Skin epidermis (tissue), 12 donors: ENCODE data around the gene CCDC63.

Source experiments
- H3K27ac ChIP-seq, 21 experiments: fragments of 200-600 bp; sonication (generic) in 11 of 21; one replicate each; pipeline ENCODE4 v1.5.0; 2020; ENCODE audit warnings: mild to moderate bottlenecking in 3 of 21, inconsistent platforms in 2 of 21, moderate library complexity in 2 of 21
- H3K4me3 ChIP-seq, 7 experiments: fragments of 200-600 bp; sonication (generic) in 2 of 7; one replicate each; pipeline ENCODE4 v1.5.0; 2020; ENCODE audit warnings: inconsistent platforms in 2 of 7, mild to moderate bottlenecking in 2 of 7, moderate library complexity in 1 of 7

The CCDC63 gene

DNA sequence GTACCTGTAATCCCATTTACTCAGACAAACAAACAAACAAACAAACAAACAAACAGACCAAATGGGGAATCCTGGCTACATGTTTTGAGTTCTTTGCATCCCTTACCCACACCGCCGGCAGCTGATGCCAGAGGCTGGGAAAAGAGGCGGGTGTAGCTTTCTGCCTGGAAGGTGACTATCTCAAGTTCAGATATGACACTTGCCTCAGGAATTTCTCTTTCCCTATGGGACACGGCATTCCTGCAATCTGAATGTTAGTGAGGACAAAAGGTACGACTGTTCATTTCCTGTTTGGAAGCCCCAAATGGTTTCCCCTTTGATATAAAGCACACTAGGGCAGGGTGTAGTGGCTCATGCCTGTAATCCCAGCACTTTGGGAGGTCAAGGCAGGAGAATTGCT is 70.7 kb downstream of the CCDC63 start:
- Histone ChIP-seq H3K27ac (no peak overlapping the region), H3K4me3 (no peak overlapping the region)

DNA sequence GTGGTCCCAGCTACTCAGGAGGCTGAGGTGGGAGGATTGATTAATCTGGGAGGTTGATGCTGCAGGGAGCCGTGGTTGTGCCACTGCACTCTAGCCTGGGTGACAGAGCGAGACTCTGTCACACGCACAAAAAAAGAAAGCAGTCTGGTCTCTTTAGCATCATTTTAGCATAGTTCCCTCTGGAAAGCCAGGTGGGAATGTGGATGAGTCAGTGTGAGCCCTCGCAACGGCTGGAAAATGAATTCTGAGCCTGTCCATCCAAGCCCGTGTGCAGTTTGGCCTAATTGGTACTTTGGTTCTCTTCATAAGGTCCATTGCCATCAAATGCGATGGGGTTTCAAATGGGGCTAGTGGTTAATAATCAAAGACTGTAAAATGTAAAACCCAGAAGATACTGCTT is 71.2 kb downstream of the CCDC63 start:
- no peak overlapping the region for H3K4me3 ChIP-seq
- H3K27ac ChIP-seq = no peak overlapping the region

DNA sequence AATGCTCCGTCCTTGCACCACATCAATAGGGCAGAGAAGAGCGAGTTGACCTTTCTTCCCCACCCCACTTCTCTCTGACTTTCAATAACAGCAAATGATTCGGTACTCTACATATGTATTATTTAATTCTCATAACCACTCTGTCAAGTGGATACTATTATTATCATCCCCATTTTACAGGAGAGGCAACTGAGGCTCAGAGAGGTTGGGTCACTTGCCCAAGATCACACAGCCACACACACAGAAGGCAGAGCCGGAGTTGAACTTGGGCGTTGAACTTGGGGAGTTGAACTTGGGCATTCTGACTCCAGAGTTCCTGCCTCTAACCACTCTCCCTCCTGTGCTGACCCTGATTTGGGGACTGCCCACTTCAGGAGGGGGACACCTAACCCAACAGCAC is 72.9 kb downstream of the CCDC63 start:
- Histone ChIP-seq H3K27ac (no peak overlapping the region), H3K4me3 (no peak overlapping the region)

DNA sequence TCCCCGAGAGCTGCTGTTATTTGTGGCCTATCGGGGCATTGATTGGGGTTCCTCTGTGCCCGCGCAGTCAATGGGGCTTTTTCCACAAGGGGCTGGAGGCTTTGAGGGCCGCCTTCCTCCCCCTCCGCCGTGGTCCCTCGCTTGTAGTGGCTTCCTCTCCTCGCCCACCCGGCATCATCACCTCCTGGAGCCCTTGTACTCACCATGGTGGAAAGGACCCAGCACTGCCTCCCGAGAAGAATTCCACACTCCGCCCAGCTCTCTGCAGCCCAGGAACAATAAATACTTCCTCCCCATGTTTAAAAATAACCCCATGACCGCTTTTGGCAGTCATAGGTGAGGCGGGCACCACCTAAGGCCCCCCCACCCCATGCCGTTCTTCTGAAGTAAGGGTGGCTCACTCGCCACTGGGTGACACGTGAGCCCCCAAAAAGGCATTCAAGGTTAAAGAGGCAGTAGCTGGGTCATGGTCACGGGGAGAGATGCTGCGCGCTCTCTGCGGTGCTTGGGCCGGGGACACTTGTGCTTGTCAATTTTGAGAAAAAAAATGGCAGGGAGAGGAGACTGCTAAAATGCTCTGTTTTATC is 73.6 kb downstream of the CCDC63 start, which contains the start of gene MYL2:
Gene MYL2 (minus strand): TSS at position 256 of the 587 bp plus-strand sequence. CDS start 50 bp downstream, at position 206.
- no peak within 1 kb of the TSS for H3K4me3 ChIP-seq
- no peak within 1 kb of the TSS for H3K27ac ChIP-seq

DNA sequence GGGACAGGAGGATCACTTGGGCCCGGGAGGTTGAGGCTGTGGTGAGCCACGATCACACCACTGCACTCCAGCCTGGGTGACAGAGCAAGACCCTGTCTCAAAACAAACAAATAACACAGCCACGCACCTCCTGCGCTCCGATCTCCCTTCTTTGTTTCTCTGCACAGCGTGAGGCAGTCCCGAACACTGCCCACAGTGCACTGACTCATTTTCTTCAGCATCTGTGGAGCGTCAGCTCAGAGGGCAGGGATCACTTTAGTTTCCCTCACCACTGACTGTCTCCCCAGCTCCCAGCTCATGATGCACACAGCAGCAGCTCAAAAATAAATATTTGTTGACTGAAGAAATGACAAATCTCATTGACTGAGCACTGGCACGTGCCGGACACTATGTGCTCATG is 74.5 kb downstream of the CCDC63 start:
- Histone ChIP-seq H3K27ac (no peak overlapping the region), H3K4me3 (no peak overlapping the region)

DNA sequence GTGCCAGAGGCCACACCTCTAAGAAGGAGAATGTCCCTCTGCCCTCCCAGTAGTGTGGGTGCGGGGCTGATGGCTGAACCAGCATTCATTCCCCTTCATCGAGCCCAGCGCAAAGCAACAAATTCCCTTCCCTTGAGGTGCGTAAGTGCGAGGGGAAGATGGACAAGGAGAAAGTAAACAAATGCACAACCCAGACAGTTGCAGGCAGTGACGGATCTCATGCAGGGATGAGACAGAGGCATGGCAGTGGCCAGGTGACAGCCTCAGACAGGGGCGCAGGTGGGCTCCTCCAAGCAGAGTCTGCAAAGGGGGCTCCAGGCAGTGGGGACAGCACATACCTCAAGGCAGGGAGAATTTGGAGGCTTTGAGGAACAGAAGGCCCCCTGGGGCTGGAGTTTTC is 75.9 kb downstream of the CCDC63 start:
- no peak overlapping the region for H3K27ac ChIP-seq
- no peak overlapping the region for H3K4me3 ChIP-seq

DNA sequence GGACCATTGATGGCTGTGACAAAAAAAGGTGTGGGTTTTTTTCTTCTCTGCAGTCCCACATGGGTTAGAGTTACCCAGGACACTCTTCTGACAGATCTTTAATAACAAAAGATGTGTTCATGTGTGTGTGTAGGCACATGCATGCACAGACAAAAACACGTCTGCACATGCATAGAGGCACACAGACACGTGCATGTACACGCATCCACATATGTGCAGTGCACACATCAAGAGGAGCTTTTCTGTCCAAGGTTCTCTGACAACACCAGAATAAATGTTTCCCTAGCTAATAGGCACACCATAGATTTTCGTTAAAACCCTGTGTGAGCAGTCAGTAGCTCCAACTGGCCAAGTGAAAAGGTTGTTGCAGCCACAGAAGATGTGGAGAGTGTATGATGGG is 76.4 kb downstream of the CCDC63 start:
- Histone ChIP-seq H3K27ac (no peak overlapping the region), H3K4me3 (no peak overlapping the region)

DNA sequence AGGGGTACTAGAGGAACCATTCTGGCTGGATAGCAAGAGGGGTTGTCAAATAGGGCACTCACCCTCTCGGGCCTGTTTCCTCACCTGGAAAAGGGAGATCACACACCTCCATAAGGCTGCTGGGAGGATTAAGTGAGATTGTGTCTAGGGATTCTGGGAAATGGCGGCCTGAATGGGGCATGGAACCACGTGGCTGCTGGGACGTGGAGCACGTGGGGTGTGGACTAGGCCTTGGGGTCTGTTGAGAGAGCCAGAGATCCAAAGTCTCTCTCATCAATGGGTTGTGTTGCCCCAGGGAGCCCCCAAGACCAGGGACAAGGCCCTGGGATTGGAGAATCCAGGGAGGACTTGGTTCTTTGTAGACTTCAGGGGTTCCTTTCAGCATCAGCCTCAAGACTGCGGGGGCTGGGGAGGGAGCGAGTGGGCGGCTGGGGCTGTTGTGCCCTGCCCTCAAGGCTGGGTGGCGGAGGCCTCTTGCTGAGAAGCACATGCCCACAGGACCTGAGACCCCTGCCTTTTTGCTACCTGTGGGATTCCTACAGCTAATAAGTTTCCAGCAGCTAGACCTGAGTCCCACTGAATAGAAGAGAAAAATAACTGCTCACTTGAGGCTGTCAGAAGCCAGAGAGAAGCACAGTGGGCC is 77.0 kb downstream of the CCDC63 start:
- Histone ChIP-seq H3K27ac (no peak overlapping the region), H3K4me3 (no peak overlapping the region)

DNA sequence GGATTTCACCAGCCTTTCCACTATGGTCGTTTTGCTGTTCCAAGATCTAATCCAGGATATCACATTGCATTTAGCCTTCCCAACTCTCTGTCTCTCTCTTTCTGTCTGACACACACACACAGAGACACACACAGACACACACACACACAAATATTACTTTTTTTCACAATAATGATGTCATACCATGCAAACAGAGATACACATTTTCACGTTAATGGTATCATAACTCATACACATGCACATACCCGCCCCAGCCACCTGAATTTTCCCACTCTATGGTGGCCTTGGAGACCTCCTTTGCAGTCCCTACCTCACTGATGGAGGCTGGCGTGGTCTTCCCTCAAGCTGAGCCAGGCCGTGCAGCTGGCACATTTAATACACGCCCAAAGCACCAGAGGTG is 80.8 kb downstream of the CCDC63 start:
- Histone ChIP-seq H3K27ac (no peak overlapping the region), H3K4me3 (no peak overlapping the region)

DNA sequence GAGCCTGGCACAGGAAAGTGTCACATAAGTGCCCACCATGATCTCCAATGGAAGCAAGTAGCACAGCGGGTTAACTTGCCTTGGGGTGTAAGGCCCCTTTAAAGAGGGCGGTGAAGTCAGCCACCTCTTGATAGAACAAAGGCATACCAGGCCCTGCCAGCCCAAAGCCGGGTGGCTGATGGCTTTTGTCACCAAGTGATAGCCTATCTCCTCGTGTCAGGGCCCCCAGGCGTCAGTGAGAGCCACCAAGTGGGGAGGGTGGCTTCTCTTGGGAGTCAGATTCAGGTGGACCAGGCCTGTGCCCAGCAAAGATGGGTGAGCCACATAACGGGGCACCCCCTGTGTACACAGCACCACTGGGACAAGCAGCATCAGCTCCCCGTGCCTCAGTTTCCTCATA is 81.9 kb downstream of the CCDC63 start:
- Histone ChIP-seq H3K4me3 (no peak overlapping the region), H3K27ac (no peak overlapping the region)

DNA sequence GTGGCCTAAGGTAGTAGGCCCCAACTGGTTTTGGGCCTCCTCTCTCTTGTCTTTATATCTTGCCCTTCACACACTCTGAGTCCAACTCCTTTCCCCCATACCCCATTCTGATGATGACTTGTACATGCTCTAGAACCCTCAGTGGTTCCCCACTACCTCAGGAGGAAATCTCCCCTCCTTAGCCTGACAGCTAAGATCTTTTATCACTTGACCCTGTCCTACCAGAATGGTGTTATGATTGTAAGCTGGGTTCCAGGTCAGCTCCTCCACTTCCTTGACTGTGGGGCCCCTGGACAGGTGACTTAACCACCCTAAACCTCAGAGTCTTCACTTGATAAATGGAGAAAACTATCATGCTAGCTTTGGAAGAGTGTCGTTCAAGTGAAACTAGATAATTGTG is 83.0 kb downstream of the CCDC63 start:
- H3K4me3 ChIP-seq = no peak overlapping the region
- no peak overlapping the region for H3K27ac ChIP-seq

DNA sequence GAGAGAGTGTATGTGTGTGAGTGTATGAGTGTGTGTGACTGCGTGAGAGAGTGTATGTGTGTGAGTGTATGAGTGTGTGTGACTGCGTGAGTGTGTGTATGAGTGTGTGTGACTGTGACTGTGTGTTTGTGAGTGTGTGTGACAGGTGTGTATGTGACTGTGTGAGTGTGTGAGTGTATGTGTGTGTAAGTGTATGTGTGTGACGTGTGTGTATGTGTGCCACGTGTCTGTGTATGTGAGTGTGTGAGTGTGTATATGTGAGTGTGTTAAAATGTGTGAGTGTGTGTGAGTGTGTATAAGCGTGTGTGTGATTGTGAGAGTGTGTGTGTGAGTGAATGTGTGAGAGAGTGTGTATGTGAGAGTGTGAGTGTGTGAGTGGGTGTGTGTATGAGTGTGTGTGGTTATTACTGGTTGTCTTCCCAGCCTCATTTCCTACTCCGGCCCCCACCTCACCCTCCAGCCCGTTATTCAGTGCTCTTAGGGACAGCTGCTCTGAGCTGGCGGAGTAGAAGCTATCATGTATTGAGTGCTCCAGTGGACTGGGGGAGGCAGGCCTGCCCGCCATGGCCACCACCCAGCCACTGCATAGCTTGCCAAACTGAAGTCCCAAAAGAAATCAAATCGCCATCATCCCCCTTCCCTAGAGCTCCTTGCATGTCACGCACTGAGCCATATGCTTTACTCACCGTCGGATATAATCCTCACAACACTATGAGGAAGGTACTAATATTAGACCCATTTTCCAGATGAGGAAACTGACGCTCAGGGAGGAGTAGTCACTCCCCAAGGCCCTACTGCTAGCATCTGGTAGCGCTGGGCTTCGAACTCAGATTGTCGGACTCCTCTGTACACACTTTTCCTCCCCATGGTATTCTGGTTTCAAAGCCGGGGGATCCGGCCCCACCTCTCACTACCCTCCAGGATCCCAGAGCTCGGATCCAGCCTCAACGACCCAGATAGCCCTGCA is 83.8 kb downstream of the CCDC63 start:
- Histone ChIP-seq H3K4me3 (no peak overlapping the region), H3K27ac (no peak overlapping the region)

DNA sequence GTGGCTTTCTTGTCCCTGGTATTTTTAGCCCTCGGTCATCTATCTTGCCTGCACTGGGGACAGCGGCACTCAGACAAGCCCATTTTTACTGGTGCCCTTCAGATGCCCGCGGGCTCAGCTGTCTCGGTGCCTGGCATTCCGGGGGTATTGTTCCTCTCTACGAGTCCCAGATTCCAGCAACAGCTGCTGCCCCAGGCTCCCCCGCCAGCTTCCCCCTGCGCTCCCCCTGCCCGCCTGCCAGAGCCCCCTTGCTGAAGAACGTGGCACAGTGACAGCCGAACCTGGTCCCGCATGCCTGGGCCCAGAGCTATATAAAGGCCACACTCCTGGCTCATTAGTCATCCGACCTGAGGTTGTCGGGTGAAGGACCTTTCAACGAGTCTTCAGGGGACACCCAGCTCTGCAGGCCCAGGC is 84.5 kb downstream of the CCDC63 start:
- no peak overlapping the region for H3K27ac ChIP-seq
- H3K4me3 ChIP-seq = no peak overlapping the region

DNA sequence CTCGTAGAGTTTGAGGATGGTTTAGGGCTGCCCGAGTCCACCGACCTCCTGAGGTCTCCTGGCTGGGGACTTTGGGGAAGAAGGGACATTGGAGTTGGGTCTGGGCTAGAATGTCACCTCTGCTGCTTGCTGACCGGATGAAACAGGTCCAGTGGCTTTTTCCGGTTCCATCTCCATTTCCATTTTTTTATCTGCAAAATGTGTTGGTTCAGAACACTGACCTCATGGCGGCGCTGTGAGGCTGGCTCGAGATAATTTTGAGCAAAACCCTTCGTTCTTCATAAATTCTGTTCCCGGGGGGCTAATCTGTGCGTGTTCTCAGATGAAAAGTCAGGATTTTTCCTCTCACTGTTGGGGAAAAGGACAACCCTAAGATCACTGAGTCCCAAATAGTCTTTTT is 85.3 kb downstream of the CCDC63 start:
- Histone ChIP-seq H3K4me3 (no peak overlapping the region), H3K27ac (no peak overlapping the region)

DNA sequence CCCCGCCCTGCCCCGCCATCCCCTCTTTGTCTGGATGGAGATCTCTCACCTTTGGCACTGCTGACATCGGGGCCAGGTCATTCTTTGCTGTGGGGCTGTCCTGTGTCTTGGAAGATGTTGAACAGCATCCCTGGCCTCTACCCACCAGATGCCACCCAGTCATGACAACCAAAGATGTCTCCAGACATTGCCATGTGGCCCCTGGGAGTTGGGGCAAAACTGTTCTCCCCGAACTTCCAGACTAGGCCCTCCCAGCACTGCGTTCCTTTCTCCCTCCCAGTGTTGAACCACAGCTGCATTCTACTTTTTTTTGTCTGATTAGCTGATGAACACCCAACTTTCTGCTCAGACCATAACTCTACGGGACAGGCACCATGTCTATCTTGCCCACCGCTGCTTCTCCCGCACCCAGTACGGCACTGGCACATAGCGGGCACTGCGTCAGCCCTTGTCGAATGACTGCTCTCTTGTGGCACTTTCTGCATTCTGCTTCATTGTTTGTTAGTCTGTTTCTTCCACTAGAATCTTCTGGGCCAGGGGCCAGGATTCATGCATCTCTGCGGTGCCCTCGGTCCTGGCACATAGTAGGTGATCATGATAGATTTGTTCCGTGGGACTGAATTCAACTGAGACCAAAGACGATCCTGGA is 86.7 kb downstream of the CCDC63 start:
- H3K4me3 ChIP-seq = no peak overlapping the region
- H3K27ac ChIP-seq = no peak overlapping the region

DNA sequence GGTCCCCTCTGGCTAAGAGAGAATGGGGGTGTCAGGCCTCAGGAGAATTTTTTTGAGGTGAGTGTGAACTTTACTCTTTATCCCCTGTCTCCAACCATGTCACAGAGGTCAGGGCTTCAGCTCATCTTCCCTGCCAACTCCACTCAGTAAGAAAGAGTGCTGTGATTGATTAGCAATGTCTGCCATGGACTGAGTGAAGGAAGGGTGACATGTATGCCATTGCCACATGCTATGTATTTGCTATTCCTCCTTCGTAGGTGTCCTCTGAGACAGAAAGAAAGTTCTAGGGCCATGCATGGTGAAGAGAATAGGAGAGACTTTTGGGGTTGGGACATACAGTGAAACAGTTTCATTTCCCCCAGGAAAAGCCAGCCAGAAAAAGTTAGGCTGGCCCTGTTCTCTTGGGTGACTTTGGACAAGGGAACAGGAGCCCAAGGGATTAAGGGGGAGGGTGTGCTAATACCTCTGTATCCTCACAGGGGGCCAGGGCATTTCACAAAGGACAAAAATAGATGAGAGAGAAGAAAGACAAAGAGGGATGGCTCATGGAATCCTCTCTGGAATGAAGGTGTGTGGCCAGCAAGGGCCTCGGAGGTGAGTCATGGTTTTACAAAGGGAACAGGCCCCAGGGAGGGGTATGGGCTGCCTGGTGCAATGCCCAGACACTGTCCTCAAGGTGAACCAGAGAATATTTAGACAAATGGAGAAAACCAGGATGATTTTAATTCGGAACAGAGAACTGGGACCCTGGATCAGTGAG is 87.5 kb downstream of the CCDC63 start:
- Histone ChIP-seq H3K4me3 (no peak overlapping the region), H3K27ac (no peak overlapping the region)

DNA sequence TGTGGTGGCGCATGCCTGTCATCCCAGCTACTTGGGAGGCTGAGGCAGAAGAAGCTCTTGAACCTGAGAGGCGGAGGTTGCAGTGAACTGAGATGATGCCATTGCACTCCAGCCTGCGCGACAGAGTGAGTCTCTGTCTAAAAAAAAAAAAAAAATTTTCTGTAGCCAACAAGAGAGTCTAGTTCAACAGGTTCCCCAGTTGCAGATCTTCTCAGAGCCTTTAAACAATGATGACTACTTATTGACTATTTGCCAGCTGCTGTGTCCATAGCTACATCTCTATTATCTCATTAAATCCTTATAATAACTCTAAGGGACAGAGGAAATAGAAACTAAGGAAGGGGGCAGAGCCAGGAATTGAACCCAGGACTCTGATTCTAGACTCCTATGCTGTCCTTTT is 88.8 kb downstream of the CCDC63 start:
- Histone ChIP-seq H3K27ac (no peak overlapping the region), H3K4me3 (no peak overlapping the region)

DNA sequence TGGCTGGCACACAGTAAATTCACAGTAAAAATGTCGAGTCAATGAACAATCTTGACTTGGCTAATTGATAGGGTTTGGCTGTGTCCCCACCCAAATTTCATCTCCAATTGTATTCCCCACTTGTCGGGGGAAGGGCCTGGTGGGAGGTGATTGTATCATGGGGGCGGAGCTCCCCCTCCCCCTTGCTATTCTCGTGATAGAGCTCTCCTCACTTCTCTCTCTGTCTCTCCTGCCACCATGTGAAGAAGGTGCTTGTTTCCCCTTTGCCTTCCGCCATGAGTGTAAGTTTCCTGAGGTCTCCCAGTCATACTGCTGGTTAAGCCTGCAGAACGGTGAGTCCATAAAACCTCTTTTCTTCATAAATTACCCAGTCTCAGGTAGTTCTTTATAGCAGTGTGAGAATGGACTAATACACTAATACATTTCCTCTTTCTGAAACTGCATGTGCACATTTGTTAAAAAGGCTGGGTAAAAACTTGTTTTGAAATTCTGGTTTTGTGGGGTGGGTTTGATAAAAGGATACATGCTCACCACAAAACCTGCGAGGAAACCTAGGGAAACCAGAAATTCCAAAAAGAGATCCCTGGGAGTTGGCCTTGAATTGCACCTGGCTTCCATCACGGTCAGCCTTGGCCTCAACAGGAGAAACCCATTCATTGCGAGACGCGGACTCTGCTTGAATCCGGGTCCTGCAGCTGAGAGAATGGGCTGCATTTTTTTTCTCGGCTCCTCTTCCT is 89.7 kb downstream of the CCDC63 start:
- no peak overlapping the region for H3K27ac ChIP-seq
- no peak overlapping the region for H3K4me3 ChIP-seq

DNA sequence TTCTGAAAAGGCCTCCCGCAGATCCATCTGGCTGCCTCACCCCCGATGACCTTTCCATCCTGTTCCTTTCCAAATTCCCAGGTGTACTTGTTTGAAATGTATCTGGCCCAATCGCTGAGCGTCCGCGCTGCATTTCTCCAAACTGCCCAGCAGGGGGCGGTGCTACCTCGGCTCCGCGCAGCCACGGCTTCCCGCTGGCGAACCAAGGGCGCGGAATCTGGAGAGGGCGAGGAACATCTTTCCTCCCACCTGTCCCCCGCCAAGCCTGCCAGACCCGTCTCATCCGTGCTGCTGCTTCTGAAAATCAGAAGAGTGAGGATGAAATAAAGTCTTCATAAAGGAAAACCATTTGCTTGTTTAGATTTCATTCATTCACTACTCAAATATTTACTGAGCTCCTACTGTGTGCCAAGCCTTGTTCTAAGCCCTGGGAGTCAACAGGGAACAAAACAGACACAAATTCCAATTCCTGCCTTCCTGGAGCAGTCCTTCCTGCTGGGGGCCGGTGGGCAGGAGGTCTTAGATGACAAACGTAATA is 90.4 kb downstream of the CCDC63 start:
- Histone ChIP-seq H3K4me3 (no peak overlapping the region), H3K27ac (no peak overlapping the region)
